HepG2 (cell line): ENCODE data around the gene CAPN12. TPM values are rescaled to one million over a fixed set of nuclear protein-coding genes. Genes with fewer than 3 reads are reported as not detected.

Experiments
- ASH2L ChIP-seq: fragments of 300-600, 200-600 bp; sonication (generic); IDR thresholded peaks from 2 replicates; pipeline ENCODE4 v1.7.0; 2017; ENCODE audit warnings: low read depth, mild to moderate bottlenecking, moderate library complexity, mixed read lengths, low read length; ENCODE audit not compliant: insufficient read length
- FOXA1 ChIP-seq, 2 experiments: fragments of 450-650 bp in 1 of 2; sonication (generic) in 1 of 2; formaldehyde crosslinking in 1 of 2; IDR thresholded peaks; 2 replicates each; pipeline versions ENCODE4 v1.4.0 to v1.6.1; 2016 to 2020; ENCODE audit warnings: missing genetic modification reagents in 1 of 2
- FOXO1 ChIP-seq: sonication (generic); formaldehyde crosslinking; IDR thresholded peaks from 2 replicates; pipeline ENCODE4 v1.4.0; 2020; ENCODE audit warnings: missing genetic modification reagents
- HNF1B ChIP-seq: sonication (generic); formaldehyde crosslinking; IDR thresholded peaks from 2 replicates; pipeline ENCODE4 v1.5.1; 2020; ENCODE audit warnings: mild to moderate bottlenecking, moderate library complexity, missing genetic modification reagents
- MED8 ChIP-seq: sonication (generic); formaldehyde crosslinking; IDR thresholded peaks from 2 replicates; pipeline ENCODE4 v1.8.1; 2023; ENCODE audit warnings: mild to moderate bottlenecking, missing genetic modification reagents; ENCODE audit not compliant: insufficient replicate concordance
- MYNN ChIP-seq: sonication (generic); formaldehyde crosslinking; IDR thresholded peaks from 2 replicates; pipeline ENCODE4 v1.4.0; 2020; ENCODE audit warnings: mild to moderate bottlenecking, low read depth, missing genetic modification reagents
- NFKB2 ChIP-seq: sonication (generic); formaldehyde crosslinking; IDR thresholded peaks from 2 replicates; pipeline ENCODE4 v1.4.0; 2020; ENCODE audit warnings: missing genetic modification reagents, borderline replicate concordance
- NFYB ChIP-seq: sonication (generic); formaldehyde crosslinking; IDR thresholded peaks from 2 replicates; pipeline ENCODE4 v1.4.0; 2020; ENCODE audit warnings: missing genetic modification reagents
- PHF8 ChIP-seq: sonication (generic); formaldehyde crosslinking; IDR thresholded peaks from 2 replicates; pipeline ENCODE4 v1.5.0; 2020; ENCODE audit warnings: missing genetic modification reagents
- RFX1 ChIP-seq: fragments of 450-650 bp; IDR thresholded peaks from 2 replicates; pipeline ENCODE4 v1.6.1; 2017
- SOX13 ChIP-seq, 3 experiments: fragments of 450-650 bp in 1 of 3; sonication (generic) in 1 of 3; formaldehyde crosslinking in 1 of 3; IDR thresholded peaks in 2 of 3; conservative IDR thresholded peaks in 1 of 3; 2 replicates each; pipeline versions ENCODE4 v1.5.0 to v1.6.1; 2016 to 2020; ENCODE audit warnings: antibody characterized with exemption in 1 of 3, mild to moderate bottlenecking in 1 of 3, missing compliant biosample characterization in 1 of 3, missing genetic modification reagents in 1 of 3, moderate library complexity in 1 of 3
- SP2 ChIP-seq: sonication (generic); formaldehyde crosslinking; IDR thresholded peaks from 2 replicates; pipeline ENCODE4 v1.5.1; 2020; ENCODE audit warnings: mild to moderate bottlenecking, missing genetic modification reagents
- TCF12 ChIP-seq, 2 experiments: fragments of 450-650 bp in 1 of 2; sonication (generic) in 1 of 2; formaldehyde crosslinking in 1 of 2; IDR thresholded peaks; 2 replicates each; pipeline versions ENCODE4 v1.6.1 to v1.8.0; 2017 to 2022; ENCODE audit warnings: antibody characterized with exemption in 1 of 2, mild to moderate bottlenecking in 1 of 2, missing genetic modification reagents in 1 of 2, moderate library complexity in 1 of 2
- TEAD3 ChIP-seq: optimal IDR thresholded peaks from 2 replicates; pipeline ENCODE3; 2016; ENCODE audit warnings: borderline replicate concordance
- TGIF2 ChIP-seq: IDR thresholded peaks from 2 replicates; pipeline ENCODE4 v1.6.1; 2016; ENCODE audit warnings: control low read depth, missing compliant biosample characterization
- ZBTB2 ChIP-seq: sonication (generic); formaldehyde crosslinking; IDR thresholded peaks from 2 replicates; pipeline ENCODE4 v1.8.0; 2022; ENCODE audit warnings: low read depth, missing genetic modification reagents
- ZMYM4 ChIP-seq: sonication (generic); formaldehyde crosslinking; IDR thresholded peaks from 2 replicates; pipeline ENCODE4 v1.8.1; 2023; ENCODE audit warnings: mild to moderate bottlenecking, missing genetic modification reagents
- ZNF264 ChIP-seq: sonication (generic); formaldehyde crosslinking; IDR thresholded peaks from 2 replicates; pipeline ENCODE4 v1.4.0; 2020; ENCODE audit warnings: missing genetic modification reagents
- ZNF280B ChIP-seq: sonication (generic); formaldehyde crosslinking; IDR thresholded peaks from 2 replicates; pipeline ENCODE4 v1.5.0; 2020; ENCODE audit warnings: missing genetic modification reagents, mild to moderate bottlenecking, borderline replicate concordance
- ZNF292 ChIP-seq: sonication (generic); formaldehyde crosslinking; IDR thresholded peaks from 2 replicates; pipeline ENCODE4 v1.8.1; 2022; ENCODE audit warnings: mild to moderate bottlenecking, low read depth, missing genetic modification reagents, borderline replicate concordance
- ZNF652 ChIP-seq: IDR thresholded peaks from 2 replicates; pipeline ENCODE4 v1.6.1; 2016; ENCODE audit warnings: low read depth, borderline replicate concordance
- ZNF792 ChIP-seq: IDR thresholded peaks from 2 replicates; pipeline ENCODE4 v1.6.1; 2016
- ZZZ3 ChIP-seq: sonication (generic); formaldehyde crosslinking; IDR thresholded peaks from 2 replicates; pipeline ENCODE4 v1.4.0; 2020; ENCODE audit warnings: missing genetic modification reagents, mild to moderate bottlenecking, borderline replicate concordance
- polyA plus RNA-seq, 8 experiments: library from polyadenylated mRNA; depleted of rRNA in 3 of 8; stranded (reverse) in 7 of 8; unstranded in 1 of 8; fragments of >200 nt; fragmentation: Illumina TruSeq in 4 of 8; extraction: Trizol in 4 of 8; gene quantifications; 2 replicates each; pipeline versions ENCODE4 v1.2.1 to v1.2.3, GENCODE V29; 2011 to 2016; ENCODE audit warnings: low read depth in 4 of 8, missing spikeins in 1 of 8, mixed read lengths in 1 of 8; ENCODE audit not compliant: insufficient read depth in 1 of 8
- total RNA-seq, 5 experiments: library from RNA; depleted of rRNA; stranded (reverse); fragments of >200 nt; fragmentation: Illumina TruSeq; extraction: Trizol; gene quantifications; 2 replicates each; pipeline ENCODE4 v1.2.3, GENCODE V29; 2016; ENCODE audit warnings: low read depth in 1 of 5

Gene CAPN12
- total and polyA plus RNA-seq, 2 of the 13 experiments (the other 11 are each of a cell fraction or from before 2014, with no cell fraction given) = 1.6 to 13.6 TPM

- TF ChIP-seq HNF1B (peak; percentile 51), RFX1 (no peak), MYNN (CRISPR knock-in tag) (no peak), ASH2L (peak; percentile 98), NFKB2 (CRISPR knock-in tag) (no peak), ZNF264 (CRISPR knock-in tag) (peak; percentile 95), SP2 (CRISPR knock-in tag) (no peak), NFYB (CRISPR knock-in tag) (0 out of 2 replicates have a peak, but pooled peaks have one; percentile 2), ZNF792 (CRISPR knock-in tag) (no peak; the same call in 1 of the 2 replicates), FOXO1 (CRISPR knock-in tag) (peak; percentile 88), ZNF280B (CRISPR knock-in tag) (no peak), ZZZ3 (no peak), FOXA1 (IDR thresholded peaks at IDR 0.05) (no peak), FOXA1 (CRISPR knock-in tag; IDR thresholded peaks at IDR 0.05) (no peak; the same call in 1 of the 2 replicates), TCF12 (IDR thresholded peaks at IDR 0.05) (no peak), TCF12 (CRISPR knock-in tag; IDR thresholded peaks at IDR 0.05) (0 out of 2 replicates have a peak, but pooled peaks have one; percentile 37), PHF8 (CRISPR knock-in tag) (no peak; the same call in 1 of the 2 replicates), ZBTB2 (CRISPR knock-in tag) (no peak), SOX13 (IDR thresholded peaks at IDR 0.05) (peak; percentile 35; the same call in 1 of the 2 replicates), SOX13 (CRISPR knock-in tag; conservative IDR thresholded peaks at IDR 0.05 in 1 of 2, IDR thresholded peaks at IDR 0.05 in 1 of 2) (peak in 1 of 2 experiments; percentile 85; a peak in 2 of 4 replicates), MED8 (CRISPR knock-in tag) (no peak), ZNF292 (CRISPR knock-in tag) (peak; percentile 50; the same call in 1 of the 2 replicates), ZMYM4 (CRISPR knock-in tag) (peak; percentile 52; the same call in 1 of the 2 replicates), ZNF652 (no peak), TGIF2 (no peak), TEAD3 (CRISPR knock-in tag) (peak; percentile 78)
Observed at GRCh38 chr19:38701455-38702063, 42.7 kb downstream of the CAPN12 start (continued).
